Peyer's patch (tissue), 4 donors: ENCODE data around the gene DAO.

Experiments
- POLR2A ChIP-seq, 2 donors: fragments of 450-650 bp; IDR thresholded peaks; one replicate each; pipeline ENCODE4 v1.5.1; 2017; ENCODE audit warnings: antibody characterized with exemption in 2 of 2, mild to moderate bottlenecking in 2 of 2, moderate library complexity in 2 of 2
- TF ChIP-seq, protein P1 (sequence below), 6 experiments: fragments of 450-650 bp in 4 of 6; fragments of 200-600 bp in 2 of 6; sonication (generic) in 1 of 6; IDR thresholded peaks; one replicate each; pipeline ENCODE4 v1.5.1; 2017 to 2019; ENCODE audit warnings: antibody characterized with exemption in 6 of 6, mild to moderate bottlenecking in 3 of 6, moderate library complexity in 1 of 6

DNA sequence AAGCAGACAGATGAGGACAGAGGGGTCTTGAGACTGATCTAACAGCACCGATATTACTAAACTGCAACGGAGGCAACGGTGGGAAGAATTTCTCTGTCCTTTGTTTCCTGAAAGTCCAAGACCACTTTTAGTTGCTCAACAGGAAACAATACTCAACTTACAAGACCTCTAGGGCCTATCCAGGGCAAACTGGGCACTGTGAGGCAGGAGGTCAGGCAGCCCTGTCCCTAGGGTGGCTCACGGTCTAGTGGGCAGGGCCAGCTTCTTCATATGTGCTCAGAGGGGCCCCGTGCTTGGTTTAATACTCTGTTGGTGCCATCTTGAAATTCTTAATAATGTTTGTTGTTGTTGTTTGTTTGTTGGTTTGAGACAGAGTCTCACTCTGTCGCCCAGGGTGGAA lies 36.7 kb upstream of the DAO start:
- TF ChIP-seq, protein P1, sequence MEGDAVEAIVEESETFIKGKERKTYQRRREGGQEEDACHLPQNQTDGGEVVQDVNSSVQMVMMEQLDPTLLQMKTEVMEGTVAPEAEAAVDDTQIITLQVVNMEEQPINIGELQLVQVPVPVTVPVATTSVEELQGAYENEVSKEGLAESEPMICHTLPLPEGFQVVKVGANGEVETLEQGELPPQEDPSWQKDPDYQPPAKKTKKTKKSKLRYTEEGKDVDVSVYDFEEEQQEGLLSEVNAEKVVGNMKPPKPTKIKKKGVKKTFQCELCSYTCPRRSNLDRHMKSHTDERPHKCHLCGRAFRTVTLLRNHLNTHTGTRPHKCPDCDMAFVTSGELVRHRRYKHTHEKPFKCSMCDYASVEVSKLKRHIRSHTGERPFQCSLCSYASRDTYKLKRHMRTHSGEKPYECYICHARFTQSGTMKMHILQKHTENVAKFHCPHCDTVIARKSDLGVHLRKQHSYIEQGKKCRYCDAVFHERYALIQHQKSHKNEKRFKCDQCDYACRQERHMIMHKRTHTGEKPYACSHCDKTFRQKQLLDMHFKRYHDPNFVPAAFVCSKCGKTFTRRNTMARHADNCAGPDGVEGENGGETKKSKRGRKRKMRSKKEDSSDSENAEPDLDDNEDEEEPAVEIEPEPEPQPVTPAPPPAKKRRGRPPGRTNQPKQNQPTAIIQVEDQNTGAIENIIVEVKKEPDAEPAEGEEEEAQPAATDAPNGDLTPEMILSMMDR (IDR thresholded peaks at IDR 0.05), result no peak
- TF ChIP-seq POLR2A (IDR thresholded peaks at IDR 0.05), result no peak
